SHP77 (cell line): ENCODE measurements around the gene RNU6-9.
"Not testable (repeated sequence)": the region's sequence is repeated elsewhere in the genome, so short reads cannot be mapped to it uniquely, and the experiment has no call there.

Experiments
- DNase-seq, 2 experiments: peaks; one replicate each; lab custom pipeline; 2025; lab: John Stamatoyannopoulos, UW

RNU6-9 gene

GRCh38 chr19:861756-862580 is 31.3 kb upstream of the RNU6-9 start:
- peak; percentile 76 to 80 for DNase-seq

- DNase-seq: peak in 1 of 2 experiments; percentile 37
Observed at GRCh38 chr19:862581-863314, 30.5 kb upstream of the RNU6-9 start.

DNA sequence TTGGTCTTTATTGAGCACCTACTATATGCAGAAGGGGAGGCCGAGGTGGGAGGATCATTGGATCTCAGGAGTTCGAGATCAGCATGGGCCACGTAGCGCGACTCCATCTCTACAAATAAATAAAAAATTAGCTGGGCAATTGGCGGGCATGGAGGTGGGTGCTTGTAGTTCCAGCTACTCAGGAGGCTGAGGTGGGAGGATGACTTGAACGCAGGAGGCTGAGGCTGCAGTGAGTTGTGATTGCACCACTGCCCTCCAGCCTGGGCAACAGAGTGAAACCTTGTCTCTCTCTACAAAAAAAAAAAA is 30.0 kb upstream of the RNU6-9 start:
- DNase-seq: no peak

- DNase-seq: no peak
Observed at GRCh38 chr19:866769-867300, 26.4 kb upstream of the RNU6-9 start.

- no peak for DNase-seq
Observed at GRCh38 chr19:867301-867793, 25.9 kb upstream of the RNU6-9 start.

- no peak for DNase-seq
Observed at GRCh38 chr19:867855-868457, 25.3 kb upstream of the RNU6-9 start.

- DNase-seq: no peak
Observed at GRCh38 chr19:868458-869244, 24.6 kb upstream of the RNU6-9 start.

- no peak for DNase-seq
Observed at GRCh38 chr19:869245-870177, 23.8 kb upstream of the RNU6-9 start.

GRCh38 chr19:870314-870713 is 23.0 kb upstream of the RNU6-9 start:
- no peak for DNase-seq

- peak; percentile 80 to 95 for DNase-seq
Observed at GRCh38 chr19:870963-871401, 22.3 kb upstream of the RNU6-9 start.

GRCh38 chr19:871446-872265 is 21.6 kb upstream of the RNU6-9 start:
- no peak for DNase-seq

GRCh38 chr19:872266-872951 is 20.9 kb upstream of the RNU6-9 start:
- no peak for DNase-seq

DNA sequence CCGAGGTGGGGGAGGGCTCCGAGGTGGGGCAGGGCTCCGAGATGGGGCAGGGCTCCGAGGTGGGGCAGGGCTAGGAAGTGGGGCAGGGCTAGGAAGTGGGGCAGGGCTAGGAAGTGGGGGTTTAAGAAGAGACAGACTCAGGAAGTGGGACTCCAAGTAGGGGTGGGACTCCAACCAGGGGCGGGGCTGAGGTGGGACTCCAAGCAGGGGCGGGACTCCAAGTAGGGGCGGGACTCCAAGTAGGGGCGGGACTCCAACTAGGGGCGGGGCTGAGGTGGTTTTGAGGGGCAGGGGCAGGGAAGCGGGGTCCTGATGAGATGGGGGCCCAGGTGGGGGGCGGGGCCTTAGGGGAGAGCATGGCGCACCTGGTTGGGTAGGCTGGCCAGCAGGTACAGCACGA is 20.2 kb upstream of the RNU6-9 start:
- DNase-seq: no peak

DNA sequence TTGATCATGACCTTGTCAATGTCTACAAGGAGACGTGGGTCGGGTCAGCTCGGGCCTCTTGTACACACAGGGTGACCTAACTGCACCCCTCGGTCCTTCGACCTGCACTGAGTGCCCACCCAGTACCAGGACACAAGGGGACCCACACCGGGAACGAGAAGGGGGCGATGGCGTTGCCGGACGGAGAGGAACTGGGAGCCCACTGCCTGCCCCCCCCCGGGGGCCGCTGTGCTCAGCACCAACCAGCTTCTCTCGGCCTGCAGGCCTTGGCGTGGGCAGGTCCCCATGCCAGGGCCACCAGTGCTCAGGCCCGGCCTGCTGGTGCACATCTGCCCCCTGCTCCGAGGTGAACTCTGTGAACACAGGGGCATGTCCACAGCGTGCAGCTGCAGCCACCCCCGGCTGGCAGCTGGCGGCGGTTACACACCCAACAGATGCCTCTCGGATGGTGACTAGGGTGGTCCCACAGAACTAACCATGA is 19.7 kb upstream of the RNU6-9 start:
- no peak for DNase-seq

GRCh38 chr19:875265-875879 is 17.9 kb upstream of the RNU6-9 start:
- no peak for DNase-seq

DNA sequence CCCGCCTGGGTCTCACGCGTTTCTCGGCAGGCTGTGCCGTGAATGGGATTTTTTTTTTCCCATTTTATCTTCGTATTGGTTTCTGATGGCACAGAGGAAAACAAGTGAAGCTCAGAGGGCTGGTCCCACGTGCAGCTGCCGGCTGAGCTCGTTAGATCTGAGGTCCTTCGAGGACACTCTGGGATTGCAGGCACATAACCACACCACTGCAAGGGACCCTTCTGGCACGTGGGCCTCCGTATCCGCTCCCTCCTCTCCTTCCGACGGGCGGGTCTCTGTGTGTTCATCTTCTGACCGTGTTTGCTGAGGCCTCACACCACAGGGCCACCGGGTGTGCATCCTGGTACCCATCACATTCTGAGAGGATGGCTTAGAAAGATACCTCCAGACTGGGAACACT is 17.2 kb upstream of the RNU6-9 start:
- no peak for DNase-seq

- no peak for DNase-seq
Observed at GRCh38 chr19:876780-877314, 16.4 kb upstream of the RNU6-9 start.

GRCh38 chr19:877992-878660 is 15.2 kb upstream of the RNU6-9 start:
- not testable (repeated sequence) for DNase-seq
